NCI-H2227 (cell line): Measurements from ENCODE around the gene GPBAR1.
"Not testable (repeated sequence)": the region's sequence is repeated elsewhere in the genome, so short reads cannot be mapped to it uniquely, and the experiment has no call there.

ENCODE experiments used
- DNase-seq: peaks from one replicate; lab custom pipeline; 2025; ENCODE audit not compliant: unreplicated experiment; lab: John Stamatoyannopoulos, UW

GPBAR1 gene

DNA sequence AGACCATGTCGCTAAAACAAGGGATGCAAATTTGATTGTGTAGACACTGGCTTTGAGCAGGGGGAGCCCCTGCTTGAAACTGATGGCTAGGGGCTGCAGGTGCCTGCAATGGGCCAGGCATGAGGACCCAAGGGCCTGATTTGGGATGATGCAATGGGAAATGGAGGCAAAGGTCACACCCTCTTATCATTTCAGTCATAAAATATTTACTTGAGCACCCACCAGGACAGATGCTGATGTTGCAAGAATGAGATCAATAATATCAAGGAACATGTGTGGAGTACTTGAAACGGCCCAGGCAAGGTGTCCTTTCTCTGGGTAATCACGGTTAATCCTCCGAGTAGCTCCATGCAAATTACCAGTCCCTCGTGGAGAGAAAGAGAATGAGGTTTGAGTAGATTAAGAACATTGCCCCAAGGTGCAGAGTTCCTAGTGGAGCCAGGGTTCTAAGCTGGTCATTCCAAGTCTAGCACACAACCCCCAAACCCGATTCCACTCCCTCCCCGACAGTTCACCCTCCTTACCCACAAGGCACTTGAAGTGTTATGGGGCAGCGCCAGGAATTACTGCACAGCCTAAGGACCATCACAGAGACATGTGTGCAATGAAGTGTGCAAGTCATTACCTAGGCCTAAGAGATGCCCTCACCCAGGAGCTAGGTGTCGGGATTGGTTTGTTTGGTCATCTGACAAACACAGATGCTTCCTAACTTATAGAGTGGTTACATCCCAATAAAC is 45.5 kb downstream of the GPBAR1 start:
- DNase-seq: no peak

GRCh38 chr2:218307415-218308090 is 46.7 kb downstream of the GPBAR1 start:
- no peak for DNase-seq

DNA sequence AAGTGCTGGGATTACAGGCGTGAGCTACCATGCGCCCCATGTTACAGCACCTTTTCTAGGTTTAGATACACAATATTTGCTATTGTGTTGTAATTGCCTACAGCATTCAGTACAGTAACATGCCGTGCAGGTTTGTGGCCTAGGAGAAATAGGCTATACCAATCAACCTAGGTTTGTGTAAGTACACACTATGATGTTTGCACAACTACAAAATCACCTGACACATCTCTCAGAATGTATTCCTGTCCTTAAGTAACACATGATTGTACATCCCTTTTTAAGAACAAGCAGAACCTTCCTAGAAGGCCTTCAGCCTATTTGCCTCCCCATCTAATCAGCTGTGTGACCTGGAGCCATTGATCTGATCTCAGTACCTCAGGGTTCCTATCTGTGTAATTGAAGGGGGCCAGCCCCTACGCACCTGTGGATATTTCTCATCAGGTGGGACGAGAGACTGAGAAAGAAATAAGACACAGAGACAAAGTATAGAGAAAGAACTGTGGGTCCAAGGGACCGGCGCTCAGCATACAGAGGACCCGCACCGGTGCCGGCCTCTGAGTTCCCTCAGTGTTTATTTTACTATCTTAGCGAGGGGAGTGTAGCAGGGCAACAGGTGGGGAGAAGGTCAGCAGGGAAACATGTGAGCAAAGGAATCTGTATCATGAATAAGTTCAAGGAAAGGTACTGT is 50.2 kb downstream of the GPBAR1 start:
- no peak for DNase-seq

DNA sequence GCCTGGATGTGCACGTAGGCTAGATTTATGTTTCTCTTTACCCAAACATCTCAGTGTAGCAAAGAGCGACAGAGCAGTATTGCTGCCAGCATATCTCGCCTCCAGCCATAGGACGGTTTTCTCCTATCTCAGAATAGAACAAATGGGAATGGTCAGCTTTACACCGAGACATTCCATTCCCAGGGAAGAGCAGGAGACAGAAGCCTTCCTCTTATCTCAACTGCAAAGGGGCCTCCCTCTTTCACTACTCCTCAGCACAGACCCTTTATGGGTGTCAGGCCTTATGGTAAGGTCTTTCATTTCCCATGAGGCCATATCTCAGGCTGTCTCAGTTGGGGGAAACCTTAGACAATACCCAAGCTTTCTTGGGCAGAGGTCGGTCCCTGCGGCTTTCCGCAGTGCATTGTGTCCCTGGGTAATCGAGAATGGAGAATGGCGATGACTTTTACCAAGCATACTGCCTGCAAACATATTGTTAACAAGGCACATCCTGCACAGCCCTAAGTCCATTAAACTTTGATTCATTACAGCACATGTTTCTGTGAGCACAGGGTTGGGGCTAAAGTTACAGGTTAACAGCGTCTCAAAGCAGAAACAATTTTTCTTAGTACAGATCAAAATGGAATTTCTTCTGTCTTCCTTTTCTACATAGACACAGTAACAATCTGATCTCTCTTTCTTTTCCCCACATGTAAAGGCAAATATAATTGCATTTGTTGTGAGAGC is 50.9 kb downstream of the GPBAR1 start:
- DNase-seq: not testable (repeated sequence)

- DNase-seq: no peak
Observed at GRCh38 chr2:218312267-218312756, 51.5 kb downstream of the GPBAR1 start.

- no peak for DNase-seq
Observed at GRCh38 chr2:218313356-218313755, 52.5 kb downstream of the GPBAR1 start.
